Measurements from ENCODE around the gene CDK5R1.
"Not testable (repeated sequence)": the region's sequence is repeated elsewhere in the genome, so short reads cannot be mapped to it uniquely, and the experiment has no call there.

Gene CDK5R1

GRCh38 chr17:32445497-32445896 lies 41.3 kb upstream of the CDK5R1 start:
- TF ChIP-seq CTCF (conservative IDR thresholded peaks at IDR 0.05; ENCODE audit: low read depth, low read length): no peak
- no peak for DNase-seq (ENCODE audit: low read depth)

DNA sequence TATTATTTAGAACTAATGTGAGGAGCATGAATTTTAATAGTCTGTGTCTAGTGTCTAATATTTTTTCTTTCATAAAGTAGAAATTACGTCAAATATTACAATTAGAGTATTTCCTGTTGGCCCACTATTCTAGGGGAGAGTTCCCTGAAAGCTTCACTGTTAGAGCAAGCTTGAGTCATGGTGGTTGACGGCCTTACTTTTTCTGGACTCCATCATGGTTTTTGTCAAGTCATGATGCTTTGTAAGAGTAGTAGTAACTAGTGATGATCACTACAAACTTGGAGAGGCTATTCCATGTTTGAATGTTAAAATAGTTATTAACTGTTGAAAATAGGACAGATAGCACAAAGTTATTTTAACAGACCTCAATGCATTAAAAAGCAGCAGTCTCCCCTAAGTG lies 40.8 kb upstream of the CDK5R1 start:
- DNase-seq (ENCODE audit: low read depth): no peak
- TF ChIP-seq CTCF (conservative IDR thresholded peaks at IDR 0.05; ENCODE audit: low read depth, low read length): no peak
- peak overlapping the region; percentile 99 for H3K4me3 ChIP-seq (ENCODE audit: low read length)

More at GRCh38 chr17:32445497-32445896, 41.3 kb upstream of the CDK5R1 start:
- peak overlapping the region; percentile 99 for H3K4me3 ChIP-seq (ENCODE audit: low read length)

DNA sequence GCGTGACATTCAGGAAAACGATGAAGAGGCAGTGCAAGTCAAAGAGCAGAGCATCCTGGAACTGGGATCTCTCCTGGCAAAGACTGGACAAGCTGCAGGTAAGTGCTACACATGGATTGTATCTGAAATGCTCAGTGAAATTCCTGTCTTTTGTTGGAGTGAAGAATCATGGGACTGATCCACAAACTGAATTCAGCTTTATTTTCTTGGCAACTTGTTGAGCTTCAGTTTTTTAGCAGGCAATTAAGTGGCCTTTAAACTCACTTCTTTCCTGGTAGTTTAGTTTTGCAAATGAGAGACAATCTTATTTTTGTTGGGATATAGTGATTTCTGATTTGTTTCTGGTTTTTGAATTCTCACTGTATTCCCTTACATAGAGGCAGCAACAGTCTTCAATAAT lies 39.8 kb upstream of the CDK5R1 start:
- DNase-seq (ENCODE audit: low read depth): no peak
- TF ChIP-seq CTCF (conservative IDR thresholded peaks at IDR 0.05; ENCODE audit: low read depth, low read length): no peak
- no peak overlapping the region for H3K4me3 ChIP-seq (ENCODE audit: low read length)

GRCh38 chr17:32449963-32450362 lies 36.8 kb upstream of the CDK5R1 start:
- DNase-seq (ENCODE audit: low read depth): no peak
- TF ChIP-seq CTCF (conservative IDR thresholded peaks at IDR 0.05; ENCODE audit: low read depth, low read length): no peak
- H3K4me3 ChIP-seq (ENCODE audit: low read length): no peak overlapping the region

- H3K4me3 ChIP-seq (ENCODE audit: low read length); DNase-seq (ENCODE audit: low read depth): not testable (repeated sequence)
Measured at GRCh38 chr17:32450379-32450778, 36.4 kb upstream of the CDK5R1 start.

DNA sequence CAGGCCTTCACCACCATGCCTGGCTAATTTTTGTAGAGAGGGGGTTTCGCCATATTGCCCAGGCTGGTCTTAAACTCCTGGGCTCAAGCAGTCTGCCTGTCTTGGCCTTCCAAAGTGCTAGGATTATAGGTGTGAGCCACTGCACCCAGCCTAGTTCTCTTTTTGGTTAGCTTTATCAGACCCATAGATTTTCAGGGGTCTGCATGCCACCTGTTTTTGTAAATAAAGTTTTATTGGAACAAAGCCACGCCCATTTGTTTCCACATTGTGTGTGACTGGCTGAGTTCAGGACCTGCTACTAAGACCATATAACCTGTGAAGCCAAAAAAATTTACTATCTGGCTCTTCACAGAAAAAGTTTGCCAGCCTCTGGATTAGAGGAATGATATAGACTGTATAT lies 34.9 kb upstream of the CDK5R1 start:
- TF ChIP-seq CTCF (conservative IDR thresholded peaks at IDR 0.05; ENCODE audit: low read depth, low read length): no peak
- no peak for DNase-seq (ENCODE audit: low read depth)
- no peak overlapping the region for H3K4me3 ChIP-seq (ENCODE audit: low read length)

GRCh38 chr17:32452281-32452680 lies 34.5 kb upstream of the CDK5R1 start:
- no peak for TF ChIP-seq CTCF (conservative IDR thresholded peaks at IDR 0.05; ENCODE audit: low read depth, low read length)
- no peak for DNase-seq (ENCODE audit: low read depth)

GRCh38 chr17:32453370-32453769 lies 33.4 kb upstream of the CDK5R1 start:
- H3K4me3 ChIP-seq (ENCODE audit: low read length): no peak overlapping the region
- no peak for DNase-seq (ENCODE audit: low read depth)
- TF ChIP-seq CTCF (conservative IDR thresholded peaks at IDR 0.05; ENCODE audit: low read depth, low read length): no peak

More at GRCh38 chr17:32452281-32452680, 34.5 kb upstream of the CDK5R1 start:
- no peak overlapping the region for H3K4me3 ChIP-seq (ENCODE audit: low read length)

All from retinal pigment epithelial cell (primary cell).